Mesenchymal stem cell (in vitro differentiated cells and primary cell): ENCODE results near the gene PAPPA2.

Experiments used
- DNase-seq: peaks from one replicate; pipeline ENCODE4 v3.0.0-alpha.2; 2013
- H2AFZ ChIP-seq: one replicate; pipeline ENCODE4 v1.6.1; 2013; ENCODE audit warnings: low read depth, mild to moderate bottlenecking, control low read depth, inconsistent platforms, low read length, moderate library complexity
- H2AK5ac ChIP-seq: 2 replicates; pipeline ENCODE4 v1.6.1; 2013; ENCODE audit warnings: low read length, moderate library complexity, mild to moderate bottlenecking, inconsistent platforms; ENCODE audit not compliant: severe bottlenecking
- H2BK120ac ChIP-seq: one replicate; pipeline ENCODE4 v1.6.1; 2013; ENCODE audit warnings: low read depth, mild to moderate bottlenecking, inconsistent platforms, low read length, moderate library complexity
- H2BK12ac ChIP-seq, 2 experiments: one replicate each; pipeline ENCODE4 v1.6.1; 2013; ENCODE audit warnings: inconsistent platforms in 2 of 2, low read length in 2 of 2, mild to moderate bottlenecking in 2 of 2, moderate library complexity in 2 of 2, control low read depth in 1 of 2
- H2BK15ac ChIP-seq: one replicate; pipeline ENCODE4 v1.6.1; 2013; ENCODE audit warnings: mild to moderate bottlenecking, low read depth, inconsistent platforms; ENCODE audit not compliant: poor library complexity, severe bottlenecking
- H2BK5ac ChIP-seq: 2 replicates; pipeline ENCODE4 v1.6.1; 2013; ENCODE audit warnings: low read depth, mild to moderate bottlenecking, low read length, control low read depth, inconsistent platforms; ENCODE audit not compliant: poor library complexity, severe bottlenecking
- H3K14ac ChIP-seq, 2 experiments: one replicate each; pipeline ENCODE4 v1.6.1; 2013; ENCODE audit warnings: inconsistent platforms in 2 of 2, low read length in 2 of 2, control low read depth in 1 of 2, mild to moderate bottlenecking in 1 of 2, moderate library complexity in 1 of 2
- H3K18ac ChIP-seq, 2 experiments: one replicate each; pipeline ENCODE4 v1.6.1; 2013; ENCODE audit warnings: inconsistent platforms in 2 of 2, low read length in 2 of 2, control low read depth in 1 of 2, low read depth in 1 of 2, mild to moderate bottlenecking in 1 of 2
- H3K23ac ChIP-seq, 2 experiments: one replicate each; pipeline ENCODE4 v1.6.1; 2013; ENCODE audit warnings: inconsistent platforms in 2 of 2, low read length in 2 of 2, mild to moderate bottlenecking in 2 of 2, moderate library complexity in 2 of 2, control low read depth in 1 of 2
- H3K27ac ChIP-seq: 2 replicates; pipeline ENCODE4 v1.5.1; 2013; ENCODE audit warnings: mild to moderate bottlenecking, moderate library complexity, low read length, control low read depth, inconsistent platforms; ENCODE audit not compliant: poor library complexity, severe bottlenecking
- H3K27me3 ChIP-seq, 2 experiments: 2 replicates each; pipeline versions ENCODE4 v1.6.1 to v1.7.0; 2013; ENCODE audit warnings: low read length in 2 of 2, mild to moderate bottlenecking in 2 of 2, moderate library complexity in 2 of 2, control low read depth in 1 of 2, inconsistent platforms in 1 of 2; ENCODE audit not compliant: control insufficient read depth in 1 of 2, insufficient read depth in 1 of 2
- H3K36me3 ChIP-seq, 2 experiments: 2 replicates each; pipeline versions ENCODE4 v1.6.1 to v1.7.0; 2013; ENCODE audit warnings: low read length in 2 of 2, control low read depth in 1 of 2, inconsistent platforms in 1 of 2, low read depth in 1 of 2, mild to moderate bottlenecking in 1 of 2; ENCODE audit not compliant: insufficient read depth in 2 of 2, control insufficient read depth in 1 of 2
- H3K4ac ChIP-seq, 2 experiments: one replicate each; pipeline ENCODE4 v1.6.1; 2013; ENCODE audit warnings: inconsistent platforms in 2 of 2, low read length in 2 of 2, mild to moderate bottlenecking in 2 of 2, moderate library complexity in 2 of 2, control low read depth in 1 of 2, low read depth in 1 of 2
- H3K4me1 ChIP-seq: 2 replicates; pipeline ENCODE4 v1.6.1; 2013; ENCODE audit warnings: low read depth, low read length, control low read depth; ENCODE audit not compliant: control insufficient read depth, insufficient read depth
- H3K4me2 ChIP-seq: 2 replicates; pipeline ENCODE4 v1.6.1; 2013; ENCODE audit warnings: low read length, mild to moderate bottlenecking, inconsistent platforms; ENCODE audit not compliant: poor library complexity, severe bottlenecking
- H3K4me3 ChIP-seq, 2 experiments: 2 replicates each; pipeline versions ENCODE4 v1.5.1 to v1.7.0; 2013; ENCODE audit warnings: low read length in 2 of 2, mild to moderate bottlenecking in 2 of 2, control low read depth in 1 of 2, low read depth in 1 of 2; ENCODE audit not compliant: insufficient read depth in 1 of 2
- H3K79me1 ChIP-seq: replicated peaks from 2 replicates; pipeline ENCODE4 v1.6.1; 2013; ENCODE audit warnings: mild to moderate bottlenecking, control low read depth, low read length, inconsistent platforms; ENCODE audit not compliant: poor library complexity, severe bottlenecking
- H3K9ac ChIP-seq: 2 replicates; pipeline ENCODE4 v1.7.0; 2013; ENCODE audit warnings: mild to moderate bottlenecking, low read length, moderate library complexity
- H3K9me3 ChIP-seq: 2 replicates; pipeline ENCODE4 v1.7.0; 2013; ENCODE audit warnings: mild to moderate bottlenecking, low read length; ENCODE audit not compliant: control insufficient read depth
- H4K8ac ChIP-seq: one replicate; pipeline ENCODE4 v1.6.1; 2013; ENCODE audit warnings: inconsistent platforms, mild to moderate bottlenecking, low read length, moderate library complexity
- H4K91ac ChIP-seq: one replicate; pipeline ENCODE4 v1.6.1; 2013; ENCODE audit warnings: mild to moderate bottlenecking, low read length, inconsistent platforms
- WGBS: methylation state at CpG from one replicate; pipeline ENCODE4 v1.1.7; 2013; ENCODE audit warnings: mixed read lengths; 5-methylcytosine and 5-hydroxymethylcytosine counted together

The PAPPA2 gene

GRCh38 chr1:176785056-176785455 lies 322.1 kb downstream of the PAPPA2 start:
- Histone ChIP-seq H2AFZ (no peak overlapping the region), H3K27ac (no peak overlapping the region), H3K4me3 (no peak overlapping the region), H2BK12ac (no peak overlapping the region), H3K4me2 (no peak overlapping the region), H3K9ac (no peak overlapping the region), H3K36me3 (no peaks in the 10 kb centered on the region), H2AK5ac (no peak overlapping the region), H3K18ac (no peak overlapping the region), H3K4me1 (peaks cover 1% of the 10 kb centered on the region), H2BK15ac (no peak overlapping the region), H2BK5ac (no peak overlapping the region), H3K14ac (peak overlapping the region in 1 of 2 experiments; percentile 32), H3K79me1 (no peaks in the 10 kb centered on the region), H4K91ac (no peak overlapping the region), H2BK120ac (no peak overlapping the region), H3K9me3 (no peaks in the 10 kb centered on the region), H3K27me3 (no peaks in the 10 kb centered on the region), H3K4ac (no peak overlapping the region), H3K23ac (no peak overlapping the region), H4K8ac (no peak overlapping the region)
- WGBS, result 85% methylated on average over 6 of the region's 6 CpGs
- DNase-seq, result no peak

- H3K4ac ChIP-seq, result no peak overlapping the region
- 59% methylated on average over 4 of the region's 5 CpGs for WGBS
- no peaks in the 10 kb centered on the region for H3K36me3 ChIP-seq
- no peak overlapping the region for H3K4me2 ChIP-seq
- no peaks in the 10 kb centered on the region for H3K27me3 ChIP-seq
- no peak overlapping the region for H2AFZ ChIP-seq
- H3K18ac ChIP-seq, result no peak overlapping the region
- H2BK15ac ChIP-seq, result no peak overlapping the region
- no peak overlapping the region for H3K14ac ChIP-seq
- H3K23ac ChIP-seq, result no peak overlapping the region
- no peak overlapping the region for H2BK12ac ChIP-seq
- no peaks in the 10 kb centered on the region for H3K9me3 ChIP-seq
- H2AK5ac ChIP-seq, result no peak overlapping the region
- no peak overlapping the region for H4K8ac ChIP-seq
- H3K79me1 ChIP-seq, result no peaks in the 10 kb centered on the region
- H3K9ac ChIP-seq, result peak overlapping the region; percentile 46
- no peak overlapping the region for H4K91ac ChIP-seq
- no peak overlapping the region for H2BK120ac ChIP-seq
- H3K4me1 ChIP-seq, result peaks cover 1% of the 10 kb centered on the region
- no peak overlapping the region for H2BK5ac ChIP-seq
- no peak overlapping the region for H3K27ac ChIP-seq
- DNase-seq, result no peak
- no peak overlapping the region for H3K4me3 ChIP-seq
Observed at GRCh38 chr1:176785791-176786190, 322.8 kb downstream of the PAPPA2 start.

- Histone ChIP-seq H3K23ac (no peak overlapping the region), H2AK5ac (no peak overlapping the region), H3K4me1 (peaks cover 1% of the 10 kb centered on the region), H3K4me2 (no peak overlapping the region), H3K27ac (no peak overlapping the region), H2BK5ac (no peak overlapping the region), H4K91ac (no peak overlapping the region), H2BK12ac (no peak overlapping the region), H3K9me3 (no peaks in the 10 kb centered on the region), H2BK120ac (no peak overlapping the region), H4K8ac (no peak overlapping the region), H3K79me1 (no peaks in the 10 kb centered on the region), H2BK15ac (no peak overlapping the region), H3K14ac (no peak overlapping the region), H3K36me3 (no peaks in the 10 kb centered on the region), H3K18ac (no peak overlapping the region), H3K4me3 (no peak overlapping the region), H2AFZ (no peak overlapping the region), H3K9ac (peak overlapping the region; percentile 46), H3K4ac (no peak overlapping the region), H3K27me3 (no peaks in the 10 kb centered on the region)
- WGBS, result 74% methylated on average over 2 of the region's 4 CpGs
- DNase-seq, result no peak
Observed at GRCh38 chr1:176786274-176786673, 323.3 kb downstream of the PAPPA2 start.

- Histone ChIP-seq H2AK5ac (no peak overlapping the region), H3K4me1 (peaks cover 1% of the 10 kb centered on the region)
Observed at GRCh38 chr1:176789571-176790090, 326.7 kb downstream of the PAPPA2 start.

More at GRCh38 chr1:176789571-176790090, 326.7 kb downstream of the PAPPA2 start:
- no peak overlapping the region for H3K14ac ChIP-seq
- H3K27ac ChIP-seq, result no peak overlapping the region
- no peak overlapping the region for H3K23ac ChIP-seq
- no peak overlapping the region for H2AFZ ChIP-seq
- H2BK12ac ChIP-seq, result no peak overlapping the region
- WGBS, result no CpG with 5 or more reads among the region's 1 CpG
- H3K9ac ChIP-seq, result no peak overlapping the region
- H2BK5ac ChIP-seq, result no peak overlapping the region
- no peak overlapping the region for H2BK15ac ChIP-seq
- DNase-seq, result no peak
- no peak overlapping the region for H2BK120ac ChIP-seq
- H4K8ac ChIP-seq, result no peak overlapping the region
- H3K4me3 ChIP-seq, result no peak overlapping the region
- H3K4ac ChIP-seq, result no peak overlapping the region
- no peaks in the 10 kb centered on the region for H3K79me1 ChIP-seq
- H3K18ac ChIP-seq, result no peak overlapping the region
- H3K9me3 ChIP-seq, result no peaks in the 10 kb centered on the region
- no peak overlapping the region for H4K91ac ChIP-seq
- H3K27me3 ChIP-seq, result no peaks in the 10 kb centered on the region
- H3K36me3 ChIP-seq, result no peaks in the 10 kb centered on the region
- H3K4me2 ChIP-seq, result no peak overlapping the region
